LNCaP clone FGC (cell line): ENCODE data around the gene ADAM11.

ENCODE experiments used
- DNase-seq: peaks from one replicate; pipeline ENCODE4 v3.0.0-alpha.2; 2011; ENCODE audit warnings: low read depth
- H3K4me3 ChIP-seq: 2 replicates; pipeline ENCODE4 v1.5.1; 2011; ENCODE audit warnings: mild to moderate bottlenecking, low read depth, low read length, control low read depth
- CTCF ChIP-seq: IDR thresholded peaks from 2 replicates; pipeline ENCODE4 v1.5.1; 2012; ENCODE audit warnings: mild to moderate bottlenecking; ENCODE audit not compliant: control insufficient read depth, insufficient read depth; ENCODE audit errors: extremely low read depth

ADAM11 gene

DNA sequence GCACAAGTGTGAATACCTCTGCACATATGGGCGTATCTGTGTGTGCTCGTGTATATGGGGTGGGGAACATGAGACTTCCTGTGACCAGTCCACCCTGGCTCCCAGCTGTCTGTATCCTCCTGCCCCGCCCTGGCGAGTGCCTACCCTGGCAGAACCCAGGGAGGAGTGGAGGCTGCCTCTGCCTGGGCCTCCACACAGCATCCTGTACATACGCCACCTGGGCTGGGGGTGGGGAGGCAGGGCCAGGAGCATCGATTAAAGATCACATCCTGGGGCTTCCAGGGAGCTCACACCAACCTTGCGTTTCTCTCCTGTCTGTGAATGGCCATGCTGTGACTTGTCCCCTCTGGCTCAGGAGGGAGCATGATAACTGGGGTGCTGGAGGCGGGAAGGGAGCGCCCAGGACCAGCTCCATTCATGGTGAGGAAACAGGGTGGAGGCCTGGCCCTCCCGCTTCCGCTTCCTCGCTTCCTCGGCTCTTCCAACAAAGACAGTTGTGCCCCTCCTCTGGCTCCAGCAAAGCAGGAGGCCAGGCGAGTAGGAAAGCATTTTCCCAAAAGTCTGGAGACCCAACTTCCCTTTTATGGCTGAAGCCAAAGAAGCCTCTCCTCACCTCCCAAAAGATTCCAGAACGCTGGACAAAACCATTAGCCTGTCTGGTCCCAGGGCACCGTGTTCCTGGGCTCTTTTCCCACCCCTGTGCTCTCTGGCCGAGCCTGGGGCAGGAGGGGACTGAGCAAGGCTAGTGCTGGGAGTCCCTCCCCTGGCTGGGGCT, 22.9 kb downstream of the ADAM11 start:
- TF ChIP-seq CTCF, result no peak
- H3K4me3 ChIP-seq, result no peak overlapping the region
- no peak for DNase-seq

GRCh38 chr17:44782326-44782850, 23.6 kb downstream of the ADAM11 start:
- no peak overlapping the region for H3K4me3 ChIP-seq
- TF ChIP-seq CTCF, result no peak
- DNase-seq, result no peak

DNA sequence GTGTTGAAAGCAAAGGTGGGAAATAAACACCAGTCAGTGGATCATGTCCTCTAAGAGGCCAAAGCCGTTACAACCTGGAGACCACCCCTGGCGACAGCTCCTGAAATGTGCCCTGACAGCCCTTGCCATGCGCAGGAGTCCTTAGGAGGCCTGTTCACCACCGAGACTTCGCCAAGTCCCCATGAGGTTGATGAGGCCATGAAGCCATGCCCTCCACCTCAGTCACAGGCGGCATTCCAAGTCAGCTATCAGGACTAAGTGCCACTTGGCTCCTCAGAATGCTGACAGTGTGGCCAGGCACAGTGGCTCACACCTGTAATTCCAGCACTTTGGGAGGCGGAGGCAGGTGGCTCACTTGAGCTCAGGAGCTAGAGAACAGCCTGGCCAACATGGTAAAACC, 27.1 kb downstream of the ADAM11 start:
- DNase-seq, result no peak
- no peak overlapping the region for H3K4me3 ChIP-seq
- no peak for TF ChIP-seq CTCF

DNA sequence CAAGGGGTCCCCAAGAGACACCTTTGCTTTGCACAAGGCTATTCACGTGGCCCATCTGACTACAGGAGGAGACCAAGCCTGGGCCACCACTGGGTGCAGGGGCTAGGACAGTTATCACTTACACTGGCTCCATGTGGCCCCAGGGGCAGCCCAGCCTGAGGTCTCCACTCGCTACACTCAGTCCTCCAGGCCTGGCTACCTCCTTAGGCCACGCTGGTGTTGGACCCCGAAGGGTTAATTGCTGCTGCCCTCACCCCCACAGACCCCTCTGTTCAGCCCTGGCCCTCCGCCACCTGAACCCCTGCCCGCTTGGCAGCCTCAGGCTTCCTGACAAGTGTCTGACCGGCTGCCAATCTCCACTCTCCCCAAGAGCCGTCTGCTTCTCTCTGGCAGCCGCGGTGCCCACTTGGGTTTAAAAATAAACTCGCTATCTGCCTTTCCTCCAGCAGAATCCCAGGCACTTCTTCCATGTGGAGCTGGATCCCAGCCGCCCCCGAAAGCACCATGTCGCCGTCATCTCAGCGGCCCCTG, 27.8 kb downstream of the ADAM11 start:
- no peak for TF ChIP-seq CTCF
- DNase-seq, result no peak
- H3K4me3 ChIP-seq, result no peak overlapping the region

DNA sequence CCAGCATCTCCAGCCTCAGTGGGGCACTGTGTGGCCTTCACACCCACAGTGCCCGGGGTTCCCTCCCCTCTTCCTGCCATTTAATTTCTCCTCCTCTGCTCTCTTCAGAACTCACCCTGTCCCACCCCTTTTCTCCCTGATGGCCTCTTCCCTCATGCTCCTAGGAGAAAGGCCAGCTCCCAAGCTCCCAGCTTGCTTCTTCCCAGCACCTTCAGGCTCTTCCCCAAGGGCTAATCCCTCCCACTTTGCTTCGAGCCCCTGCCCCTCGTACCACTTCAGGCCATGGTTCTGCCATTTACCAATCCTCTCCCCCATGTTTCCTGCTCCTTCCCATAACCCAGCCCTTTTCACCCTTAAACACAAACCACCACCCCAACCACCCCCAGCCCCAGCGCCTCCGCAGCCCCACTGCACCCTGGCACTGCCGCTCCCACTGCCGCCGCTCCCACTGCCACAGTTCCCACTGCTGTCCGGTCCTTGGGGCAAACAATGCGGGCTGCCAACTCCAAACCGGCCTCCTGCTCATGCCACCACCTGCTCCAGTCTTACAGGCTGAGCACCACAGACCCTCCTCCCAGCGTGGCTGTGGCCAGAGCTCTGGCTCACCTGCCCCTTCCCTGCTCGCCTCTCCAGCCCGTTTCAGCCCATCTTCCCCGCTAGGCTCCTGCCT, 28.6 kb downstream of the ADAM11 start:
- no peak for TF ChIP-seq CTCF
- no peak overlapping the region for H3K4me3 ChIP-seq
- DNase-seq, result no peak

- H3K4me3 ChIP-seq, result no peak overlapping the region
- DNase-seq, result no peak
- no peak for TF ChIP-seq CTCF
Observed at GRCh38 chr17:44788139-44788538, 29.4 kb downstream of the ADAM11 start.
